ENCODE measurements around the gene PNKP. TPM values are rescaled to one million over a fixed set of nuclear protein-coding genes. Genes with fewer than 3 reads are reported as not detected.

PNKP gene
- polyA plus RNA-seq, 1 donor from 2014 or later, result 43.1 TPM

GRCh38 chr19:49904136-49904535 lies 36.8 kb upstream of the PNKP start:
- TF ChIP-seq RAD21 (conservative IDR thresholded peaks at IDR 0.05) (no peak), EP300 (conservative IDR thresholded peaks at IDR 0.05; ENCODE audit: poor library complexity, severe bottlenecking) (no peak), MXI1 (conservative IDR thresholded peaks at IDR 0.05; ENCODE audit: poor library complexity, severe bottlenecking) (no peak)
- H3K4me2 ChIP-seq (ENCODE audit: low read length), result no peak overlapping the region

GRCh38 chr19:49896863-49897621 lies 29.7 kb upstream of the PNKP start, which contains the start of gene IL4I1:
Gene IL4I1, minus strand, starts transcription at chr19:49896887. Its CDS starts 727 bp downstream, at chr19:49896160.
- no peak within 1 kb of the TSS for H3K4me2 ChIP-seq (ENCODE audit: low read length)
- H3K4me3 ChIP-seq (ENCODE audit: low read length), result no peak within 1 kb of the TSS

More at GRCh38 chr19:49904136-49904535, 36.8 kb upstream of the PNKP start:
- Histone ChIP-seq H3F3A (ENCODE audit: insufficient read depth, low read length, poor library complexity, severe bottlenecking) (no peaks in the 10 kb centered on the region), H2AFZ (ENCODE audit: low read depth, low read length) (no peak overlapping the region), H3K9ac (ENCODE audit: low read length) (no peak overlapping the region), H3K27me3 (ENCODE audit: insufficient read depth, low read depth, low read length) (no peaks in the 10 kb centered on the region), H4K20me1 (ENCODE audit: insufficient read depth) (no peaks in the 10 kb centered on the region), H3K9me3 (ENCODE audit: low read length) (no peaks in the 10 kb centered on the region), H3K27ac (ENCODE audit: low read length) (no peak overlapping the region), H3K9me2 (ENCODE audit: insufficient read depth, low read length) (no peaks in the 10 kb centered on the region), H3K4me3 (ENCODE audit: low read length) (no peak overlapping the region), H3K79me2 (replicated peaks; ENCODE audit: insufficient read depth, low read length) (no peaks in the 10 kb centered on the region), H3K36me3 (ENCODE audit: insufficient read depth, low read length) (no peaks in the 10 kb centered on the region)

More at GRCh38 chr19:49896863-49897621, 29.7 kb upstream of the PNKP start, which contains the start of gene IL4I1:
- H2AFZ ChIP-seq (ENCODE audit: low read depth, low read length), result no peak within 1 kb of the TSS
- no peaks in the 10 kb centered on the region for H3F3A ChIP-seq (ENCODE audit: insufficient read depth, low read length, poor library complexity, severe bottlenecking)
- no peak within 1 kb of the TSS for H3K9ac ChIP-seq (ENCODE audit: low read length)
- H3K36me3 ChIP-seq (ENCODE audit: insufficient read depth, low read length), result no peaks in the 10 kb centered on the region
- no peaks in the 10 kb centered on the region for H3K9me3 ChIP-seq (ENCODE audit: low read length)
- no peaks in the 10 kb centered on the region for H3K27me3 ChIP-seq (ENCODE audit: insufficient read depth, low read depth, low read length)
- H3K9me2 ChIP-seq (ENCODE audit: insufficient read depth, low read length), result no peaks in the 10 kb centered on the region
- H3K27ac ChIP-seq (ENCODE audit: low read length), result no peak within 1 kb of the TSS
- H3K79me2 ChIP-seq (replicated peaks; ENCODE audit: insufficient read depth, low read length), result no peaks in the 10 kb centered on the region
- H4K20me1 ChIP-seq (ENCODE audit: insufficient read depth), result no peaks in the 10 kb centered on the region
- TF ChIP-seq POLR2AphosphoS5 (IDR thresholded peaks at IDR 0.05) (no peak), MXI1 (conservative IDR thresholded peaks at IDR 0.05; ENCODE audit: poor library complexity, severe bottlenecking) (no peak), SMC3 (conservative IDR thresholded peaks at IDR 0.05; ENCODE audit: poor library complexity) (no peak), REST (IDR thresholded peaks at IDR 0.05; ENCODE audit: borderline replicate concordance) (no peak), EP300 (conservative IDR thresholded peaks at IDR 0.05; ENCODE audit: poor library complexity, severe bottlenecking) (no peak), RAD21 (conservative IDR thresholded peaks at IDR 0.05) (no peak), TAF1 (IDR thresholded peaks at IDR 0.05; ENCODE audit: low read depth) (no peak), CTCF (IDR thresholded peaks at IDR 0.05; ENCODE audit: poor library complexity, severe bottlenecking) (no peak), EZH2 (IDR thresholded peaks at IDR 0.05; ENCODE audit: borderline replicate concordance, insufficient read depth, low read length, poor library complexity, severe bottlenecking) (no peak)

Data from neural cell (in vitro differentiated cells).